ENCODE data around the gene HID1. TPM values are rescaled to one million over a fixed set of nuclear protein-coding genes. Genes with fewer than 3 reads are reported as not detected.

The HID1 gene
- total RNA-seq, 4 donors from 2014 or later = 80.0 to 148 (median 124) TPM

DNA sequence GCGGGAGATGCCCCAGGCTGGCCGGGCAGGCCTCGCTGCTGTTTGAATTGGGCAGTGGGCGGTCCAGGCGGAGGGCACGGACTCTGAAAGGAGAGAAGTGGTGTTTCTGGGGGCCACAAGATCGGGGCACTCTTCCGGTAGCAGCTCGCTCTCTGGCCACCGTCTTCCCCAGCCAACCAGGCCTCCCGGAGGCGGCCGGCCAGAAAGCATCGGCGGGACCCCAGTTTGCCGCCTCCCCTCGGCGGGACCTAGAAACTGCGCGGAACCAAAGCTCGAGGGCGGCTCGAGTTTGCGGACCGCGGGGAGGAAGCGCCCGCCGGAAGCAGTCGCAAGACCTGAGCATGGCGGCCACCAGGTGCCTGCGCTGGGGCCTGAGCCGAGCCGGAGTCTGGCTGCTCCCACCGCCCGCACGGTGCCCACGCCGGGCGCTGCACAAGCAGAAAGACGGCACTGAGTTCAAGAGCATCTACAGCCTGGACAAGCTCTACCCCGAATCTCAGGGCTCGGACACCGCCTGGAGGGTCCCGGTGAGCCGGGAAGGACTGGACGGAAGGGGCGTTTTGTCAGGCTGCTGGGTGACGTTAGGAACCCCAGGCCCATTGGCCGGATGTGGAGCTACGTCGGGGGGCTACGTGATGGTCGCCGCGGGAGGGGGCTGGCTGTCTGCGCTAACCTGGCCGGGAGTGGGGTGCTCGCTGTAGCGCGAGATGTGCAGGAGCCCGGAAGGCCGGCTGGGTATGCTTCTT lies 40.0 kb upstream of the HID1 start, which contains the start of gene MRPL58:
MRPL58 (plus strand) TSS at position 325 of the 746 bp plus-strand sequence; CDS start at position 342, 17 bp downstream.
- no peak for TF ChIP-seq POLR2A (IDR thresholded peaks at IDR 0.05)
- TF ChIP-seq, protein P1, sequence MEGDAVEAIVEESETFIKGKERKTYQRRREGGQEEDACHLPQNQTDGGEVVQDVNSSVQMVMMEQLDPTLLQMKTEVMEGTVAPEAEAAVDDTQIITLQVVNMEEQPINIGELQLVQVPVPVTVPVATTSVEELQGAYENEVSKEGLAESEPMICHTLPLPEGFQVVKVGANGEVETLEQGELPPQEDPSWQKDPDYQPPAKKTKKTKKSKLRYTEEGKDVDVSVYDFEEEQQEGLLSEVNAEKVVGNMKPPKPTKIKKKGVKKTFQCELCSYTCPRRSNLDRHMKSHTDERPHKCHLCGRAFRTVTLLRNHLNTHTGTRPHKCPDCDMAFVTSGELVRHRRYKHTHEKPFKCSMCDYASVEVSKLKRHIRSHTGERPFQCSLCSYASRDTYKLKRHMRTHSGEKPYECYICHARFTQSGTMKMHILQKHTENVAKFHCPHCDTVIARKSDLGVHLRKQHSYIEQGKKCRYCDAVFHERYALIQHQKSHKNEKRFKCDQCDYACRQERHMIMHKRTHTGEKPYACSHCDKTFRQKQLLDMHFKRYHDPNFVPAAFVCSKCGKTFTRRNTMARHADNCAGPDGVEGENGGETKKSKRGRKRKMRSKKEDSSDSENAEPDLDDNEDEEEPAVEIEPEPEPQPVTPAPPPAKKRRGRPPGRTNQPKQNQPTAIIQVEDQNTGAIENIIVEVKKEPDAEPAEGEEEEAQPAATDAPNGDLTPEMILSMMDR (IDR thresholded peaks at IDR 0.05) = peak; percentile 20 to 77 (median 54)
- peak; percentile 73 to 89 (median 87) for DNase-seq
- peaks cover 0 to 12% (median 0%) of the 10 kb centered on the region in 3 donors for H3K36me3 ChIP-seq
- H3K27me3 ChIP-seq = no peaks in the 10 kb centered on the region
- no peaks in the 10 kb centered on the region for H3K9me3 ChIP-seq
- peaks cover 0 to 23% (median 7%) of the 10 kb centered on the region in 4 donors for H3K4me1 ChIP-seq
- H3K4me3 ChIP-seq = peak within 1 kb of the TSS; percentile 82 to 94 (median 88)
- H3K27ac ChIP-seq = peak within 1 kb of the TSS; percentile 59 to 88 (median 80)

DNA sequence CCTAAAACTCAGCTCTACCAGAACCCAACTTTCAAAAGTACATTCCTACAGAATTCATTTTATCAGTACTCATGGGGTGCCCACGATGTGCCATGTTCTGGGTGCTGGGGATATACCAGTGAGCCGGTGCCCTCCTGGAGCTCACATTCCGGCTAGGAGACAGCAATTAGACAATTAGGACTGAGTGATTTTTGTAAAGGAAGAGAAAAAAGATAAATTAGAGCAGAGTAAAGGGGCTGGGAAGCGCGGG lies 39.5 kb upstream of the HID1 start:
- peaks cover 0 to 23% (median 7%) of the 10 kb centered on the region in 4 donors for H3K4me1 ChIP-seq
- peak overlapping the region; percentile 59 to 88 (median 80) for H3K27ac ChIP-seq
- no peaks in the 10 kb centered on the region for H3K27me3 ChIP-seq
- H3K9me3 ChIP-seq = no peaks in the 10 kb centered on the region
- peak overlapping the region; percentile 82 to 94 (median 88) for H3K4me3 ChIP-seq
- no peak for DNase-seq
- TF ChIP-seq, protein P1 (IDR thresholded peaks at IDR 0.05) = no peak
- TF ChIP-seq POLR2A (IDR thresholded peaks at IDR 0.05) = no peak
- H3K36me3 ChIP-seq = peaks cover 0 to 7% (median 0%) of the 10 kb centered on the region in 3 donors

DNA sequence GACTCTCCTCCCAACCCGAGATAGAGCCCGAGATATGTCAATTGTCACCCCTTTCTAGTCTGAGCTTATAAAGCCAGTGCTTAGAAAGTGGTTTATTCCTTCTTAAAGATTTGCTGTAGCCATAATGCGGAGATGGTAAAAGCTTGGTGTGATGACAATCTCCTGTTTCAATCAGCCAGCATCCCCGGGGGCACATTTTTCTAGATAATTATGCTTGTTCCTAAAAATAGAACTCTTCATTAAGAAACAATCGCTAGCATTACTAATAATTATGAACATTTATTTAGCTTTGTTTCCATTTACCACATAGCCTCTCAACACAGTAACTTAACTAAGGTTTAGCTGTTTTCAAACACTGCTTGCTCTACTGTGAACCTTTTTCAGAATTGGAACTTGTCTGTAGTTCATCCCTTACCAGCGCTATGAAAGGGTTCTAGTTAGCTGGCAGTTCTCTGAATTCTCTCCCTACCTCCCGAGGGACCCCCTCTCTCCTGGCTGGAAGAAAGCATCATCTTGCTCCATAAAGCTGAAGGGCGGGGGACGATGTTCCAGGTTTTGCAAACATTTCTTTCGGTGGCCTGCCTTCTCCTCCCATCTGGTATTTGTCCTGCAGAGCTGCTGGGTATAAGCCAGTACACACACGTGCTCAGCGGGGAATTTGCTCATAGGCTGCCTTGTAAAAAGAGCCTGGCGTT lies 39.0 kb upstream of the HID1 start:
- Histone ChIP-seq H3K4me3 (peak overlapping the region in 2 of 4 donors; percentile 92 to 94), H3K27ac (peak overlapping the region; percentile 59 to 88 (median 80)), H3K27me3 (no peaks in the 10 kb centered on the region), H3K36me3 (peaks cover 0 to 2% (median 0%) of the 10 kb centered on the region in 3 donors), H3K4me1 (peaks cover 0 to 23% (median 7%) of the 10 kb centered on the region in 4 donors), H3K9me3 (no peaks in the 10 kb centered on the region)
- peak; percentile 18 to 61 (median 53) for DNase-seq
- TF ChIP-seq, protein P1 (IDR thresholded peaks at IDR 0.05) = no peak
- TF ChIP-seq POLR2A (IDR thresholded peaks at IDR 0.05) = no peak

DNA sequence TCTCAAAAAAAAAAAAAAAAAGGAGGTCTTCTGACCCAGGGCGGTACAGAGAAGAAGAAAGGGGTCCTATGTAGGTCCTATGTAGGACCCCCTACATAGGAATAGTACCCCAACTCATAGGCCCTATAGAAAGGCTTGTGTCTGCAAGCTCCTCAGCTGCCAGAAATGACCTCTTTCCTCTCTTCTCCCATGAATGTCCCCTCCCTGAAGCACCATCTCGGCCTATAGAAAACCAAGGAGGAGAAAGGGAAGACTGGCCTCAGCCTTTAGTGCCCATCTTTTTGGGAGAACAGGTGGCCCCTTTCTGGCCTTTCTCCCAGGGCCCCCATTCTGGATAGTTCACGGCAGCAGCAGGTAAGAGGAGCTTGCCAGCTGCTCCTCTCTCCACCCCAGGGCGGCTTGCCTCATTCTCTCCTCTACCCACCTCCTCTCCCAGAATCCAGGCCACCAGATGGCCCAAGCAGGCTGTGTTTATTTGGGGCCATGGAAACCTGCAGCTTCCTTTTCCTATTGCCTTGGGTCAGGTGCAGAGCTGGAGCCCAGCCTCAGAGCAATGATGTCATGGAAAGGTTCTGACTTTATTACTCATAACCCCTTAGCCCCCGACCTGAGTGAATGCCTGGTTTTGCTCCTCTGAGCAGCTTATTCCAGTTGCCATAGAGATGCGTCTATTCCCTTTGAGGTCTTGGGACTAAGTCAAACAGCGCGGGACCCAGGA lies 38.3 kb upstream of the HID1 start:
- peak overlapping the region in 2 of 4 donors; percentile 74 to 88 for H3K27ac ChIP-seq
- no peaks in the 10 kb centered on the region for H3K27me3 ChIP-seq
- TF ChIP-seq, protein P1 (IDR thresholded peaks at IDR 0.05) = no peak
- TF ChIP-seq POLR2A (IDR thresholded peaks at IDR 0.05) = no peak
- no peaks in the 10 kb centered on the region for H3K9me3 ChIP-seq
- H3K4me1 ChIP-seq = peaks cover 0 to 23% (median 7%) of the 10 kb centered on the region in 4 donors
- H3K4me3 ChIP-seq = no peak overlapping the region
- DNase-seq = peak in 2 of 3 donors; percentile 52 to 59
- no peaks in the 10 kb centered on the region for H3K36me3 ChIP-seq

DNA sequence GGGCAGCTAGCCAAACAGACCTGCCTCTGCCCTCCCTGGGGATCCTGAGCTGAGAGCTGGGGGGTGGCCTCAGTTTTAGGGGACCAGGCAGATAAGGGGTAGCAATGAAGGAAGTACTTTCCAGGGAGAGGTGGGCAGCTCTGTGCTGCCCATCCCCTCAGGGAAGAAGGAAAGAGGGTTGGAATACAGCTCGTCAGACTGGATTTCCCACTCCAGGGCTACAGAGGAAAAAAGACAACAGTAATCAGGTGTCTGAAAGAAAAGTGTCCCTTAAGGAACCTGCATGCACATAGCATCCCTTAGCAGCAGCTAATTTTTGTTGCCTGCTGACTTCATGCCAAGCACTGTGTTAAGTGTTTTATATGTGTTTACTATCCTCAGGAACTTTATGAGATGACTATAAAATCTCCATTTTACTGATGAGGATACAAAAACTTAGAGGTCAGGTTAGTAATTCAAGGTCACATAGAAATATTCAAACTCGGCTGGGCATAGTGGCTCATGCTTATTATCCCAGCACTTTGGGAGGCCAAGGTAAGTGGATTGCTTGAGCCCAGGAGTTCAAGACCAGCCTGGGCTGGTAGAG lies 36.7 kb upstream of the HID1 start:
- Histone ChIP-seq H3K36me3 (peaks cover 0 to 6% (median 0%) of the 10 kb centered on the region in 3 donors), H3K9me3 (no peaks in the 10 kb centered on the region), H3K4me1 (peaks cover 0 to 23% (median 7%) of the 10 kb centered on the region in 4 donors), H3K27me3 (no peaks in the 10 kb centered on the region), H3K4me3 (no peak overlapping the region), H3K27ac (no peak overlapping the region)
- DNase-seq = no peak
- TF ChIP-seq POLR2A (IDR thresholded peaks at IDR 0.05) = no peak
- TF ChIP-seq, protein P1 (IDR thresholded peaks at IDR 0.05) = no peak
